Measurements from ENCODE around the gene FAM217A. TPM values are rescaled to one million over a fixed set of nuclear protein-coding genes. Genes with fewer than 3 reads are reported as not detected.

The FAM217A gene
- total and polyA plus RNA-seq, 2 of the 8 experiments (the other 6 are each of a cell fraction or from before 2014, with no cell fraction given): 0.03 TPM; not detected in 1

DNA sequence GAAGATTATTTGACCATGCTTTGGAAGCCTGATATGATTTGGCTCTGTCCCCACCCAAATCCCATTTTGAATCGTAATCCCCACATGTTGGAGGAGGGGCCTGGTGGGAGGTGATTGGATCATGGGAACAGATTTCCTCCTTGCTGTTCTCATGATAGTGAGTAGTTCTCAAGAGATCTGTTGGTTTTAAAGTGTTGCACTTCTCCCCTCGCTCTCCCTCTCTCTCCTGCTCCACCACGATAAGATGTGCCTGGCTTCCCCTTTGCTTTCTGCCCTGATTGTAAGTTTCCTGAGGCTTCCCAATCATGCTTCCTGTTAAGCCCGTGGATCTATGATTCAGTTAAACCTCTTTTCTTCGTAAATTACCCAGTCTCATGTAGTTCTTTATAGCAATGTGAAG, 21.7 kb upstream of the FAM217A start:
- no peak for FAIRE-seq

More for the DNA sequence above, 21.7 kb upstream of the FAM217A start:
- Histone ChIP-seq H3K9ac (replicated peaks in 1 of 4; ENCODE audit: extremely low read depth in 1 of 4, low read depth in 3 of 4, low read length in 3 of 4) (no peak overlapping the region), H2AFZ (ENCODE audit: low read length) (0 out of 2 replicates have a peak overlapping the region, but pooled peaks have one; percentile 57), H3K14ac (ENCODE audit: insufficient read length) (no peak overlapping the region), H3K36me3 (ENCODE audit: control insufficient read depth in 2 of 4, insufficient read depth in 4 of 4, low read length in 3 of 4) (no peaks in the 10 kb centered on the region; a peak in 2 of 8 replicates), H3K79me1 (ENCODE audit: low read depth, low read length) (no peaks in the 10 kb centered on the region), H3K4ac (replicated peaks; ENCODE audit: insufficient read length, low read depth, low read length) (no peak overlapping the region), H3K4me2 (ENCODE audit: insufficient read depth in 1 of 2, low read depth in 2 of 2, low read length in 2 of 2) (no peak overlapping the region), H3K18ac (ENCODE audit: extremely low read depth, low read length) (no peak overlapping the region), H4K91ac (replicated peaks; ENCODE audit: insufficient read length, low read length) (no peak overlapping the region), H2BK12ac (ENCODE audit: low read depth, low read length) (no peak overlapping the region), H3K56ac (replicated peaks; ENCODE audit: insufficient read length, low read depth, low read length) (no peak overlapping the region), H3K27me3 (replicated peaks in 1 of 4; ENCODE audit: control insufficient read depth in 3 of 4, extremely low read depth in 1 of 4, insufficient read depth in 3 of 4, low read length in 3 of 4) (no peaks in the 10 kb centered on the region), H4K5ac (ENCODE audit: insufficient read length, low read depth, low read length) (no peak overlapping the region), H2BK120ac (replicated peaks; ENCODE audit: low read depth, low read length) (no peak overlapping the region), H3K27ac (ENCODE audit: low read depth, low read length) (no peak overlapping the region), H3K9me3 (ENCODE audit: insufficient read depth in 2 of 2, low read depth in 1 of 2, low read length in 1 of 2) (no peaks in the 10 kb centered on the region), H4K8ac (ENCODE audit: extremely low read depth, insufficient read depth, low read length) (no peak overlapping the region), H3K23me2 (ENCODE audit: low read depth, low read length) (no peaks in the 10 kb centered on the region; the same call in 1 of the 2 replicates), H3K4me3 (ENCODE audit: extremely low read depth in 1 of 4, insufficient read depth in 2 of 4, low read depth in 3 of 4, low read length in 4 of 4) (no peak overlapping the region), H3K4me1 (replicated peaks in 1 of 4; ENCODE audit: control insufficient read depth in 3 of 4, insufficient read depth in 4 of 4, low read length in 3 of 4) (no peaks in the 10 kb centered on the region), H3K23ac (ENCODE audit: insufficient read length) (no peak overlapping the region), H2BK20ac (ENCODE audit: low read length) (no peak overlapping the region), H2BK15ac (ENCODE audit: low read length) (no peak overlapping the region), H2BK5ac (ENCODE audit: low read depth, low read length) (no peak overlapping the region), H2AK5ac (ENCODE audit: low read depth, low read length) (no peak overlapping the region), H3K79me2 (ENCODE audit: control insufficient read depth in 1 of 2, insufficient read depth in 2 of 2, low read length in 2 of 2) (no peaks in the 10 kb centered on the region), H4K20me1 (replicated peaks in 1 of 2; ENCODE audit: control insufficient read depth in 1 of 2, insufficient read depth in 2 of 2, low read length in 2 of 2) (no peaks in the 10 kb centered on the region)
- WGBS, 2 experiments (ENCODE audit: extremely low coverage in 1 of 2, insufficient coverage in 1 of 2, insufficient read length in 1 of 2, insufficient replicate concordance in 2 of 2, low coverage in 1 of 2, low lambda C conversion rate in 2 of 2, missing lambda C conversion rate in 1 of 2): 87% methylated on average over 5 of the region's 5 CpGs; no CpG with 5 or more reads in 1 of the 2 experiments
- POLR2A ChIA-PET (ENCODE audit: partially characterized antibody): interaction anchor here (0.5 kb wide), 1 partner anchor 254 kb away, joined by 3 read pairs; no protein-coding TSS in a partner anchor
- no peak for DNase-seq (ENCODE audit: low read depth in 1 of 2, low spot score in 2 of 2)
- TF ChIP-seq CEBPB (IDR thresholded peaks at IDR 0.05; ENCODE audit: low read depth, low read length) (no peak), CTCF (IDR thresholded peaks at IDR 0.05; ENCODE audit: control extremely low read depth in 1 of 3, insufficient read depth in 1 of 3, low read depth in 1 of 3, low read length in 3 of 3) (no peak), KDM5A (IDR thresholded peaks at IDR 0.05; ENCODE audit: low read length) (no peak), YY1 (IDR thresholded peaks at IDR 0.05; ENCODE audit: low read depth, low read length) (no peak), KDM4A (IDR thresholded peaks at IDR 0.05; ENCODE audit: low read depth, low read length, severe bottlenecking) (no peak), RFX5 (IDR thresholded peaks at IDR 0.05; ENCODE audit: borderline replicate concordance, low read depth, low read length) (no peak), CTBP2 (IDR thresholded peaks at IDR 0.05; ENCODE audit: borderline replicate concordance, insufficient read depth, insufficient read length, low read length) (no peak), POLR2A (IDR thresholded peaks at IDR 0.05; ENCODE audit: control extremely low read depth in 1 of 2, low read depth in 2 of 2, low read length in 2 of 2) (no peak)
- TF ChIP-seq, protein P1, sequence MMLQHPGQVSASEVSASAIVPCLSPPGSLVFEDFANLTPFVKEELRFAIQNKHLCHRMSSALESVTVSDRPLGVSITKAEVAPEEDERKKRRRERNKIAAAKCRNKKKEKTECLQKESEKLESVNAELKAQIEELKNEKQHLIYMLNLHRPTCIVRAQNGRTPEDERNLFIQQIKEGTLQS (IDR thresholded peaks at IDR 0.05; ENCODE audit: insufficient read depth, low read depth, low read length): no peak
- CTCF ChIA-PET (ENCODE audit: partially characterized antibody): no interaction called here

Data from H1 (cell line).